ENCODE data around the gene RUSF1.

The RUSF1 gene

DNA sequence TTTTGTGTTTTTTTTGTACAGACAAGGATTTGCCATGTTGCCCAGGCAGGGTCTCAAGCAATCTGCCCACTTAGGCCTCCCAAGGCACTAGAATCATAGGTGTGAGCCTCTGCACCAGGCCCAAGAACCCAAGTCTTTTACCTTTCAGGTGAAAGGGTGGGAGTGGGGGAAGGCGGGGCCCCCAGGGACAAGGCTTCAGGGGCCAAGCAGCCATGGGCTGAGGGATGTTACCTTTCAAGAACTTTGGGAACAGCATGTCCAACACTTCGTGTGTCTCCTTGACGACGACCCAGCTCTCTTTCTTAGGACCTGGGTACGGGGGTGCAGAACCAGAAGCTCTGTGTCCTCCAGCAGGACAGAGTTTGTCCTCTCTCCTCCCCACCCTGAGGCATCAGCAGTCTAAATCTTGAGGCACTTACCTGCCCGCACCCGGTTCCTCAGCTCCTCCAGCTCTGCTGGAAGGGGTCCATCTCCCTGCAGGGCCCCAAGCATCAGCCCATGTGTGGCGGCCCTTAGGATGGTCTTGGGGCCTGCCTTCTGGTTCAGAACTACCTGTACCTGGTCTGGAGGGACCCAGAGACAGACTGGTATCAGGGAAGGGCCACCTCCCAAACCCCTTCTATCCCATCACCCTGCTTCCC is 16.3 kb downstream of the RUSF1 start:
- no peak overlapping the region for H3K4me3 ChIP-seq (ENCODE audit: low read depth, low read length)
- TF ChIP-seq, protein P1, sequence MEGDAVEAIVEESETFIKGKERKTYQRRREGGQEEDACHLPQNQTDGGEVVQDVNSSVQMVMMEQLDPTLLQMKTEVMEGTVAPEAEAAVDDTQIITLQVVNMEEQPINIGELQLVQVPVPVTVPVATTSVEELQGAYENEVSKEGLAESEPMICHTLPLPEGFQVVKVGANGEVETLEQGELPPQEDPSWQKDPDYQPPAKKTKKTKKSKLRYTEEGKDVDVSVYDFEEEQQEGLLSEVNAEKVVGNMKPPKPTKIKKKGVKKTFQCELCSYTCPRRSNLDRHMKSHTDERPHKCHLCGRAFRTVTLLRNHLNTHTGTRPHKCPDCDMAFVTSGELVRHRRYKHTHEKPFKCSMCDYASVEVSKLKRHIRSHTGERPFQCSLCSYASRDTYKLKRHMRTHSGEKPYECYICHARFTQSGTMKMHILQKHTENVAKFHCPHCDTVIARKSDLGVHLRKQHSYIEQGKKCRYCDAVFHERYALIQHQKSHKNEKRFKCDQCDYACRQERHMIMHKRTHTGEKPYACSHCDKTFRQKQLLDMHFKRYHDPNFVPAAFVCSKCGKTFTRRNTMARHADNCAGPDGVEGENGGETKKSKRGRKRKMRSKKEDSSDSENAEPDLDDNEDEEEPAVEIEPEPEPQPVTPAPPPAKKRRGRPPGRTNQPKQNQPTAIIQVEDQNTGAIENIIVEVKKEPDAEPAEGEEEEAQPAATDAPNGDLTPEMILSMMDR (IDR thresholded peaks at IDR 0.05; ENCODE audit: borderline replicate concordance, insufficient read depth, low read depth, low read length): no peak

DNA sequence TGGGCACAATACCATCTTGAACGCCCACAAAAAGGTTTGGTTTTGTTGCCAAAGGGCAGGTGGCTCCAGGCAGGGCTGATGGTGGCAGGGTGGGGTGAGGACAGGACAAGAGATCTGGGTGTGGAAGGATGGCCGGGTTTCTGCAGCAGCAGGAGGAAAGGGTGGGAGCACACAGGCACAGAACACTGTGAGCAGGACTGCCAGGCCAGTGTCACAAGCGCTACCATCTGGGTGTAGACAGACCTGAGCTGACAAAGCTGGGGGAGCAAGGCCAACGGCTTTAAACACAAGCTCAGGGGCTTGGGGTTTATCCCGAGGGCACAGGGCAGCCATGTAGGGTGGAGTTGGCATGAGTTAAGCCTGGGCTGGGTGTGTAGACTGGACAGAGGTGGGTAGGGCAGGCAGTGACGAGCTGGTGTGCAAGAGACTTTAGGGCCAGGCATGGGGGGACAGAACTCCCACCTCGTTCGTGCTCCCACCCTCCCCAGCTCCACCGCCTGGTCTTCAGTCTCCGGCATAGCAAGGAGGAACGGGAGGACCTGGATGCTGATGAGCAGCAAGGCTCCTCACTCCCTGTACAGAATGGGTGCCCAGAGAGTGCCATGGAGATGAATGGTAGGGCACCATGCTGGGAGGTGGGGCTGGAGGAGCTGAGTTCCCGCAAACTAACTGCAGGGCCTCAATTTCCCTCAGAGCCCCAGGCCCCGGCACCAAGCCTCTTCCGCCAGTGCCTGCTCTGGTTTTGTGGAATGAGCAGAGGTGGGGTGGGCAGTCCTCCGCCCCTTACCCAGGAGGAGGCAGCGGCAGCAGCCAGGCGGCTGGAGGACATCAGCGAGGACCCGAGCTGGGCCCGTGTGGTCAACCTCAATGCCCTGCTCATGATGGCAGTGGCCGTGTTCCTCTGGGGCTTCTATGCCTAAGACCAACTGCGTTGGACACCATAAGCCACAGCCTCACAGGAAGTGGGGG is 18.3 kb downstream of the RUSF1 start:
- TF ChIP-seq, protein P1 (IDR thresholded peaks at IDR 0.05; ENCODE audit: borderline replicate concordance, insufficient read depth, low read depth, low read length): no peak
- no peak overlapping the region for H3K4me3 ChIP-seq (ENCODE audit: low read depth, low read length)

DNA sequence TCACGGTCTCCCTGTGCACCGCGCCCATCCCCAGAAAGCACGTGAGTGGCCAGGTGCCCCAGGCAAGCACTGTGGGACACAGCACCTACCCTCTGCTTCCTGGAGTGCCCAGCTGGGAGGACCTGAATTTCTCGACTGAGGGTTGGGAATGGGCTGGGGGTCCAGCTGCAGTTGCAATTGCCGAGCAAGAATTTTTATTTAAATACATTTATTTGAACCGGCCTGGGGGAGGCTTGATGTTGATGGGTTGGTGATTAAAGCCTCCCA is 19.0 kb downstream of the RUSF1 start:
- no peak overlapping the region for H3K4me3 ChIP-seq (ENCODE audit: low read depth, low read length)
- TF ChIP-seq, protein P1 (IDR thresholded peaks at IDR 0.05; ENCODE audit: borderline replicate concordance, insufficient read depth, low read depth, low read length): no peak

DNA sequence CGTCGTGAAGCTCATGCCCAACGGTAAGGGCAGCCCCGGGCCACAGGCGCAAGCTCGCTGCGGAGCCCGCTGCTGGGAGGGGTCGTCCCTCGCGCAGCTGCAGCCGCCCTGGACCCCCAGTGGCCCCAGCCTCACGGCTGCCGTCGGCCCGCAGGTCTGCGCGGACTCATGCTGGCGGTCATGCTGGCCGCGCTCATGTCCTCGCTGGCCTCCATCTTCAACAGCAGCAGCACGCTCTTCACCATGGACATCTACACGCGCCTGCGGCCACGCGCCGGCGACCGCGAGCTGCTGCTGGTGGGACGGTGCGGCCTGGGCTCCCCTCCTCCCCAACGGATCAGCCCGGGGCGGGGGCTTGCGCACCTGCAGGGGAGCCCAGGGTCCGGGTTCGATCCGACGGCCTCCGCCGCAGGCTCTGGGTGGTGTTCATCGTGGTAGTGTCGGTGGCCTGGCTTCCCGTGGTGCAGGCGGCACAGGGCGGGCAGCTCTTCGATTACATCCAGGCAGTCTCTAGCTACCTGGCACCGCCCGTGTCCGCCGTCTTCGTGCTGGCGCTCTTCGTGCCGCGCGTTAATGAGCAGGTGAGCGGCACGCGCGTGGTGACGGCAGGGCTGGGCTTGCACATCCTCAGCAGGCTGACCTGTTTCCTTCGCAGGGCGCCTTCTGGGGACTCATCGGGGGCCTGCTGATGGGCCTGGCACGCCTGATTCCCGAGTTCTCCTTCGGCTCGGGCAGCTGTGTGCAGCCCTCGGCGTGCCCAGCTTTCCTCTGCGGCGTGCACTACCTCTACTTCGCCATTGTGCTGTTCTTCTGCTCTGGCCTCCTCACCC is 19.5 kb downstream of the RUSF1 start:
- TF ChIP-seq, protein P1 (IDR thresholded peaks at IDR 0.05; ENCODE audit: borderline replicate concordance, insufficient read depth, low read depth, low read length): no peak
- H3K4me3 ChIP-seq (ENCODE audit: low read depth, low read length): no peak overlapping the region

DNA sequence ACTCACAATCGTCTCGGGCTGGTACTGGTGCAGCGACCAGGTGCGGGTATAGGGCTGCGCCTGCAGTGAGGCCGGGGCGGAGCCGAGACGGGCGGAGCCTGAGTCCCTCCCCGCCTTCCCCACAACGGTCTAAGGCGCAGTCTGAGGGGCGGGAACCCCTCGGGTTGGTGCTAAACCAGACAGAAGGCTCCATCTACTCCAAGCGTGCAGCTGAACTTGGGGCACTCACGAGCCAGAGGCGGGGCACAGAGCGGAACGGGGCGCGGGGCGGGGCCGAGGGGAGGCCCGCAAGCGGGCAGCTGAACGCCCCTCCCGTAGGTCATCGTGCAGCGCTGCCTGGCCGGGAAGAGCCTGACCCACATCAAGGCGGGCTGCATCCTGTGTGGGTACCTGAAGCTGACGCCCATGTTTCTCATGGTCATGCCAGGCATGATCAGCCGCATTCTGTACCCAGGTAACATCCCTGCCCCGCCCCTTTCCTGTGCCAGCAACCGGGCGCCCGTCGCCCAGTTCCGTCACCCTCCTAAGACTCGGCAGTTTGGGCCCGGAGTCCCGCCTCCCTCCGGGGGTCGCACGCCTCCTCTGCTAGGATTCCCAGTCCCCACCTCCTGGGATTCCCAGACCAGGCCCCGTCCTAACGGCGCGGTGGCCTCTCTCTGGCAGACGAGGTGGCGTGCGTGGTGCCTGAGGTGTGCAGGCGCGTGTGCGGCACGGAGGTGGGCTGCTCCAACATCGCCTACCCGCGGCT is 20.3 kb downstream of the RUSF1 start:
- TF ChIP-seq, protein P1 (IDR thresholded peaks at IDR 0.05; ENCODE audit: borderline replicate concordance, insufficient read depth, low read depth, low read length): no peak
- H3K4me3 ChIP-seq (ENCODE audit: low read depth, low read length): peak overlapping the region; percentile 26

DNA sequence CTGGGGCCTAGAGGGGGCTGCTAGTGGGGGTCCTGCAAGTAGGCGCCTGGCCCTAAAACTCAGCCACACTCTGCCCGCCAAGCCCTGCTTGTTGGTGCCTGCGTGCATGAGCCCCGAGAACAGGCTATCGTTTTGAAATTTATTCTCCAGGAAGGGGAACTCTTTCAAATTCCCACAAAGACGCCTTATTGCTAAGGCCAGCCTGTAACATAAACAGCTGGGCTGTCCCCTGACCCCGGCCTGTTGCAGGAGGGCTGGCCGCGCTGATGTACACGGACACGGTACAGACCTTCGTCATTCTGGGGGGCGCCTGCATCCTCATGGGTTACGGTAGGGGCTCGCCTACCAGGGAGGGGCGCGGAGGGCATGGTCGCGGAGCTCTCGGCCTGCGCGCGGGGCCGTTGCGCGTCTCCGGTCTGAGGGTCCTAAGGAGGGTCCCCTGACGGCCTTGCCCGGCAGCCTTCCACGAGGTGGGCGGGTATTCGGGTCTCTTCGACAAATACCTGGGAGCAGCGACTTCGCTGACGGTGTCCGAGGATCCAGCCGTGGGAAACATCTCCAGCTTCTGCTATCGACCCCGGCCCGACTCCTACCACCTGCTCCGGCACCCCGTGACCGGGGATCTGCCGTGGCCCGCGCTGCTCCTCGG is 21.0 kb downstream of the RUSF1 start:
- H3K4me3 ChIP-seq (ENCODE audit: low read depth, low read length): no peak overlapping the region
- TF ChIP-seq, protein P1 (IDR thresholded peaks at IDR 0.05; ENCODE audit: borderline replicate concordance, insufficient read depth, low read depth, low read length): no peak
